Natural killer cell (primary cell): ENCODE results near the gene MYOCD. TPM values are rescaled to one million over a fixed set of nuclear protein-coding genes. Genes with fewer than 3 reads are reported as not detected.

Source experiments
- ATAC-seq, 3 donors: fragments of 150-1000 bp in 2 of 3; fragments of 200-7000 bp in 1 of 3; cut with Tn5 transposase; 1 replicate in 1 of 3; 2 replicates in 2 of 3; pipeline ENCODE4 v1.10.0; 2021; ENCODE audit warnings: mild to moderate bottlenecking in 2 of 3, moderate library complexity in 2 of 3
- DNase-seq, 2 donors: peaks; one replicate each; pipeline versions ENCODE4 v3.0.0 to v3.0.0-alpha.2; 2013 to 2021; ENCODE audit warnings: mixed read lengths in 1 of 2
- H3K27ac ChIP-seq: one replicate; pipeline ENCODE4 v1.5.1; 2013; ENCODE audit warnings: mild to moderate bottlenecking, low read length
- H3K27me3 ChIP-seq: one replicate; pipeline ENCODE4 v1.6.1; 2013; ENCODE audit warnings: low read length; ENCODE audit not compliant: control insufficient read depth, insufficient read depth
- H3K36me3 ChIP-seq: one replicate; pipeline ENCODE4 v1.6.1; 2013; ENCODE audit warnings: low read length; ENCODE audit not compliant: control insufficient read depth, insufficient read depth
- H3K4me1 ChIP-seq: one replicate; pipeline ENCODE4 v1.6.1; 2013; ENCODE audit warnings: low read length; ENCODE audit not compliant: control insufficient read depth, insufficient read depth
- H3K4me3 ChIP-seq: one replicate; pipeline ENCODE4 v1.5.1; 2013; ENCODE audit warnings: low read length
- H3K9me3 ChIP-seq: one replicate; pipeline ENCODE4 v1.6.1; 2013; ENCODE audit warnings: low read length; ENCODE audit not compliant: control insufficient read depth, insufficient read depth
- H3K27ac Mint-ChIP-seq, 2 donors: one replicate each; pipeline ENCODE4 v1.8.0; 2022; ENCODE audit warnings: mild to moderate bottlenecking in 2 of 2, mixed read lengths in 2 of 2, moderate library complexity in 1 of 2
- H3K27me3 Mint-ChIP-seq, 2 donors: one replicate each; pipeline ENCODE4 v1.8.0; 2022; ENCODE audit warnings: low read depth in 2 of 2, mixed read lengths in 2 of 2
- H3K36me3 Mint-ChIP-seq: one replicate; pipeline ENCODE4 v1.8.0; 2022; ENCODE audit warnings: mixed read lengths
- H3K4me1 Mint-ChIP-seq, 2 donors: one replicate each; pipeline ENCODE4 v1.8.0; 2022; ENCODE audit warnings: mixed read lengths in 2 of 2
- H3K4me3 Mint-ChIP-seq: one replicate; pipeline ENCODE4 v1.8.0; 2022; ENCODE audit warnings: mild to moderate bottlenecking, moderate library complexity, mixed read lengths
- H3K9me3 Mint-ChIP-seq, 2 donors: one replicate each; pipeline ENCODE4 v1.8.0; 2022; ENCODE audit warnings: mixed read lengths in 2 of 2
- whole genome bisulfite sequencing: methylation state at CpG from one replicate; pipeline ENCODE4 v1.1.7; 2013; ENCODE audit warnings: missing lambda C conversion rate; ENCODE audit not compliant: insufficient coverage; 5-methylcytosine and 5-hydroxymethylcytosine counted together
- intact Hi-C: fragments of 100-400 bp; cut with micrococcal nuclease; formaldehyde crosslinking; loops from one replicate; pipeline ENCODE4 v1.14.2; 2022
- total RNA-seq, 4 donors: library from RNA; stranded (reverse); fragments of 120-200 nt in 1 of 4; gene quantifications; one replicate each; pipeline versions ENCODE4 v1.2.3 to v1.2.4, GENCODE V29; 2013 to 2022
- TF ChIP-seq, protein P1 (sequence below): fragments of 200-600 bp; IDR thresholded peaks from one replicate; pipeline ENCODE4 v1.8.0; 2022; ENCODE audit warnings: antibody characterized with exemption

The MYOCD gene
- total RNA-seq, 3 donors from 2014 or later (not counting 1 experiment from before 2014, with no cell fraction given) = not detected

GRCh38 chr17:12719948-12720347, 54.3 kb downstream of the MYOCD start:
- no peak overlapping the region for H3K4me3 Mint-ChIP-seq
- H3K36me3 Mint-ChIP-seq = no peaks in the 10 kb centered on the region
- ATAC-seq = no peak
- no peak for DNase-seq
- H3K27me3 Mint-ChIP-seq = no peaks in the 10 kb centered on the region
- Histone ChIP-seq H3K27ac (no peak overlapping the region), H3K27me3 (no peaks in the 10 kb centered on the region), H3K4me1 (no peaks in the 10 kb centered on the region), H3K36me3 (no peaks in the 10 kb centered on the region), H3K4me3 (no peak overlapping the region), H3K9me3 (no peaks in the 10 kb centered on the region)
- no peaks in the 10 kb centered on the region for H3K4me1 Mint-ChIP-seq
- TF ChIP-seq, protein P1, sequence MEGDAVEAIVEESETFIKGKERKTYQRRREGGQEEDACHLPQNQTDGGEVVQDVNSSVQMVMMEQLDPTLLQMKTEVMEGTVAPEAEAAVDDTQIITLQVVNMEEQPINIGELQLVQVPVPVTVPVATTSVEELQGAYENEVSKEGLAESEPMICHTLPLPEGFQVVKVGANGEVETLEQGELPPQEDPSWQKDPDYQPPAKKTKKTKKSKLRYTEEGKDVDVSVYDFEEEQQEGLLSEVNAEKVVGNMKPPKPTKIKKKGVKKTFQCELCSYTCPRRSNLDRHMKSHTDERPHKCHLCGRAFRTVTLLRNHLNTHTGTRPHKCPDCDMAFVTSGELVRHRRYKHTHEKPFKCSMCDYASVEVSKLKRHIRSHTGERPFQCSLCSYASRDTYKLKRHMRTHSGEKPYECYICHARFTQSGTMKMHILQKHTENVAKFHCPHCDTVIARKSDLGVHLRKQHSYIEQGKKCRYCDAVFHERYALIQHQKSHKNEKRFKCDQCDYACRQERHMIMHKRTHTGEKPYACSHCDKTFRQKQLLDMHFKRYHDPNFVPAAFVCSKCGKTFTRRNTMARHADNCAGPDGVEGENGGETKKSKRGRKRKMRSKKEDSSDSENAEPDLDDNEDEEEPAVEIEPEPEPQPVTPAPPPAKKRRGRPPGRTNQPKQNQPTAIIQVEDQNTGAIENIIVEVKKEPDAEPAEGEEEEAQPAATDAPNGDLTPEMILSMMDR = no peak
- H3K9me3 Mint-ChIP-seq = peaks cover 6 to 13% of the 10 kb centered on the region in 2 donors
- intact Hi-C loops = no loop called here
- H3K27ac Mint-ChIP-seq = no peak overlapping the region
- WGBS = 98% methylated on average over 11 of the region's 11 CpGs

- intact Hi-C loops = no loop called here
- Histone ChIP-seq H3K36me3 (no peaks in the 10 kb centered on the region), H3K4me3 (no peak overlapping the region), H3K4me1 (no peaks in the 10 kb centered on the region), H3K27me3 (no peaks in the 10 kb centered on the region), H3K27ac (no peak overlapping the region), H3K9me3 (no peaks in the 10 kb centered on the region)
- Mint-ChIP-seq H3K9me3 (peaks cover 6 to 9% of the 10 kb centered on the region in 2 donors), H3K27me3 (no peaks in the 10 kb centered on the region), H3K4me1 (no peaks in the 10 kb centered on the region), H3K36me3 (no peaks in the 10 kb centered on the region), H3K27ac (no peak overlapping the region), H3K4me3 (no peak overlapping the region)
- ATAC-seq (no peak), DNase-seq (no peak)
- WGBS = 89% methylated on average over 1 of the region's 1 CpG
- TF ChIP-seq, protein P1 = no peak
Observed at GRCh38 chr17:12721581-12721980, 55.9 kb downstream of the MYOCD start.

GRCh38 chr17:12722282-12722681, 56.6 kb downstream of the MYOCD start:
- ATAC-seq (no peak), DNase-seq (no peak)
- Mint-ChIP-seq H3K9me3 (peaks cover 6 to 9% of the 10 kb centered on the region in 2 donors), H3K27ac (no peak overlapping the region), H3K4me3 (no peak overlapping the region), H3K4me1 (no peaks in the 10 kb centered on the region), H3K36me3 (no peaks in the 10 kb centered on the region), H3K27me3 (no peaks in the 10 kb centered on the region)
- no peak overlapping the region for H3K4me3 ChIP-seq
- TF ChIP-seq, protein P1 = no peak
- intact Hi-C loops = no loop called here
- WGBS = 92% methylated on average over 5 of the region's 5 CpGs
- no peaks in the 10 kb centered on the region for H3K9me3 ChIP-seq
- H3K4me1 ChIP-seq = no peaks in the 10 kb centered on the region
- H3K36me3 ChIP-seq = no peaks in the 10 kb centered on the region
- H3K27ac ChIP-seq = no peak overlapping the region
- H3K27me3 ChIP-seq = no peaks in the 10 kb centered on the region

DNA sequence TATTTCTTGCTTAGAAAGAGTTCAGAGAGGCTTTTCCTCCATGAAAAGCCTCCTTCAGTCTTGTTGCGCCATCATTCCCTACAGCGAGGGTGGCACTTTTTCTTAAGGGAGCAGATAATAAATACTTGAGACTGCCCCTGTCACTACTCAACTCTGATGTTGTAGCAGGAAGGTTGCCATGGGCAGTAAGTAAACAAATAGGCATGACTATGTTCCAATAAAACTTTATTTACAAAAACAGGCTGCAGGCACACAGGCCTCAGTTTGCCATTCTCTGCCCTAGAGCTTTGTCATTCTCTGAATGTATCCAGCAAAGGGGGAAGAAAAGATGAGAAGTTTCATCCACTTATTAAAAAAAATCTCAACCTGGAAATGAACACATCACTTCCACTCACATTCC, 60.4 kb downstream of the MYOCD start:
- no peaks in the 10 kb centered on the region for H3K27me3 Mint-ChIP-seq
- no peak overlapping the region for H3K4me3 Mint-ChIP-seq
- no peak overlapping the region for H3K27ac Mint-ChIP-seq
- H3K36me3 ChIP-seq = no peaks in the 10 kb centered on the region
- intact Hi-C loops = no loop called here
- TF ChIP-seq, protein P1 = no peak
- no peaks in the 10 kb centered on the region for H3K36me3 Mint-ChIP-seq
- 90% methylated on average over 2 of the region's 2 CpGs for WGBS
- H3K27me3 ChIP-seq = no peaks in the 10 kb centered on the region
- H3K27ac ChIP-seq = no peak overlapping the region
- H3K9me3 ChIP-seq = no peaks in the 10 kb centered on the region
- DNase-seq (no peak), ATAC-seq (no peak)
- H3K4me1 Mint-ChIP-seq = no peaks in the 10 kb centered on the region
- H3K4me3 ChIP-seq = no peak overlapping the region
- H3K4me1 ChIP-seq = no peaks in the 10 kb centered on the region
- H3K9me3 Mint-ChIP-seq = peaks cover 0 to 9% of the 10 kb centered on the region in 2 donors
